ENCODE results near the gene TUBB3.

Gene TUBB3

GRCh38 chr16:89899879-89900481 is 23.2 kb upstream of the TUBB3 start:
- DNase-seq (ENCODE audit: low read depth): no peak
- no peak overlapping the region for H3K4me3 ChIP-seq (ENCODE audit: low read depth, low read length)

- DNase-seq (ENCODE audit: low read depth): no peak
- H3K4me3 ChIP-seq (ENCODE audit: low read depth, low read length): no peak overlapping the region
Measured at GRCh38 chr16:89900885-89901284, 22.3 kb upstream of the TUBB3 start.

- DNase-seq (ENCODE audit: low read depth): no peak
- H3K4me3 ChIP-seq (ENCODE audit: low read depth, low read length): no peak overlapping the region
Measured at GRCh38 chr16:89902980-89903379, 20.2 kb upstream of the TUBB3 start.

GRCh38 chr16:89903908-89904515 is 19.1 kb upstream of the TUBB3 start:
- no peak overlapping the region for H3K4me3 ChIP-seq (ENCODE audit: low read depth, low read length)
- DNase-seq (ENCODE audit: low read depth): no peak

GRCh38 chr16:89904606-89905510 is 18.3 kb upstream of the TUBB3 start:
- no peak overlapping the region for H3K4me3 ChIP-seq (ENCODE audit: low read depth, low read length)
- no peak for DNase-seq (ENCODE audit: low read depth)

GRCh38 chr16:89905511-89906139 is 17.5 kb upstream of the TUBB3 start:
- no peak for DNase-seq (ENCODE audit: low read depth)
- H3K4me3 ChIP-seq (ENCODE audit: low read depth, low read length): no peak overlapping the region

- DNase-seq (ENCODE audit: low read depth): no peak
Measured at GRCh38 chr16:89906140-89907025, 16.8 kb upstream of the TUBB3 start.

GRCh38 chr16:89907055-89907814 is 15.9 kb upstream of the TUBB3 start:
- no peak overlapping the region for H3K4me3 ChIP-seq (ENCODE audit: low read depth, low read length)
- no peak for DNase-seq (ENCODE audit: low read depth)

More at GRCh38 chr16:89906140-89907025, 16.8 kb upstream of the TUBB3 start:
- H3K4me3 ChIP-seq (ENCODE audit: low read depth, low read length): no peak overlapping the region

- H3K4me3 ChIP-seq (ENCODE audit: low read depth, low read length): no peak overlapping the region
- no peak for DNase-seq (ENCODE audit: low read depth)
Measured at GRCh38 chr16:89908236-89908635, 14.9 kb upstream of the TUBB3 start.

- no peak for DNase-seq (ENCODE audit: low read depth)
- no peak overlapping the region for H3K4me3 ChIP-seq (ENCODE audit: low read depth, low read length)
Measured at GRCh38 chr16:89909777-89910716, 13.1 kb upstream of the TUBB3 start.

GRCh38 chr16:89910717-89911354 is 12.3 kb upstream of the TUBB3 start:
- H3K4me3 ChIP-seq (ENCODE audit: low read depth, low read length): no peak overlapping the region
- DNase-seq (ENCODE audit: low read depth): no peak

- H3K4me3 ChIP-seq (ENCODE audit: low read depth, low read length): no peak overlapping the region
- no peak for DNase-seq (ENCODE audit: low read depth)
Measured at GRCh38 chr16:89911375-89911774, 11.8 kb upstream of the TUBB3 start.

GRCh38 chr16:89912143-89912542 is 11.0 kb upstream of the TUBB3 start:
- H3K4me3 ChIP-seq (ENCODE audit: low read depth, low read length): no peak overlapping the region
- DNase-seq (ENCODE audit: low read depth): no peak

GRCh38 chr16:89912627-89913026 is 10.5 kb upstream of the TUBB3 start:
- no peak for DNase-seq (ENCODE audit: low read depth)
- no peak overlapping the region for H3K4me3 ChIP-seq (ENCODE audit: low read depth, low read length)

- H3K4me3 ChIP-seq (ENCODE audit: low read depth, low read length): no peak overlapping the region
- no peak for DNase-seq (ENCODE audit: low read depth)
Measured at GRCh38 chr16:89913408-89914387, 9.4 kb upstream of the TUBB3 start.
